Cardiac muscle cell (in vitro differentiated cells and primary cell): Measurements from ENCODE around the gene ERC1. TPM values are rescaled to one million over a fixed set of nuclear protein-coding genes. Genes with fewer than 3 reads are reported as not detected.

Experiments used
- DNase-seq, 2 donors: peaks; one replicate each; pipeline versions ENCODE4 v3.0.0 to v3.0.0-alpha.2; 2010 to 2017; ENCODE audit warnings: low read depth in 1 of 2, low spot score in 1 of 2
- H3K27ac ChIP-seq: fragments of 200-600 bp; sonication (generic); 2 replicates; pipeline ENCODE4 v1.5.1; 2016
- H3K27me3 ChIP-seq: fragments of 200-600 bp; sonication (generic); 2 replicates; pipeline ENCODE4 v1.6.0; 2016; ENCODE audit warnings: control low read depth
- H3K36me3 ChIP-seq: fragments of 200-600 bp; sonication (generic); 2 replicates; pipeline ENCODE4 v1.5.1; 2016; ENCODE audit warnings: control low read depth
- H3K4me1 ChIP-seq: fragments of 200-600 bp; sonication (generic); 2 replicates; pipeline ENCODE4 v1.8.1; 2017; ENCODE audit warnings: low read depth, mild to moderate bottlenecking, mixed run types
- H3K4me3 ChIP-seq: fragments of 200-600 bp; sonication (generic); 2 replicates; pipeline ENCODE4 v1.5.1; 2016; ENCODE audit warnings: mild to moderate bottlenecking
- H3K9me3 ChIP-seq: fragments of 200-600 bp; sonication (generic); 2 replicates; pipeline ENCODE4 v1.5.1; 2017; ENCODE audit warnings: low read depth, mild to moderate bottlenecking, control low read depth
- CTCF ChIP-seq: IDR thresholded peaks from 2 replicates; pipeline ENCODE4 v1.5.1; 2012; ENCODE audit warnings: low read depth, mild to moderate bottlenecking, low read length
- polyA plus RNA-seq: library from polyadenylated mRNA; unstranded; fragments of >200 nt; fragmentation: Nextera tagmentation; extraction: Ambion mirVana; gene quantifications from 2 replicates; pipeline ENCODE4 v1.2.1, GENCODE V29; 2016
- total RNA-seq: library from RNA; depleted of rRNA; stranded (reverse); fragments of >200 nt; gene quantifications from 2 replicates; pipeline ENCODE4 v1.2.3, GENCODE V29; 2016

ERC1 gene
- total and polyA plus RNA-seq, 2 experiments from 2014 or later: 34.1 to 46.3 TPM

- peak in 1 of 2 donors; percentile 10 for DNase-seq
- Histone ChIP-seq H3K9me3 (no peaks in the 10 kb centered on the region), H3K4me3 (no peak overlapping the region), H3K27ac (no peak overlapping the region), H3K36me3 (no peaks in the 10 kb centered on the region), H3K4me1 (peaks cover 8% of the 10 kb centered on the region), H3K27me3 (no peaks in the 10 kb centered on the region)
- no peak for TF ChIP-seq CTCF
These were observed 407.6 kb downstream of the ERC1 start for GRCh38 chr12:1398673-1399072.

GRCh38 chr12:1401891-1402290 lies 410.9 kb downstream of the ERC1 start:
- H3K27ac ChIP-seq: no peak overlapping the region
- H3K36me3 ChIP-seq: no peaks in the 10 kb centered on the region
- no peaks in the 10 kb centered on the region for H3K9me3 ChIP-seq
- no peak for DNase-seq
- no peaks in the 10 kb centered on the region for H3K27me3 ChIP-seq
- H3K4me1 ChIP-seq: peaks cover 12% of the 10 kb centered on the region
- TF ChIP-seq CTCF: no peak
- H3K4me3 ChIP-seq: no peak overlapping the region

- Histone ChIP-seq H3K27ac (peak overlapping the region; percentile 34), H3K4me1 (peaks cover 12% of the 10 kb centered on the region), H3K9me3 (no peaks in the 10 kb centered on the region), H3K4me3 (no peak overlapping the region), H3K36me3 (peaks cover 7% of the 10 kb centered on the region), H3K27me3 (no peaks in the 10 kb centered on the region)
- no peak for DNase-seq
- no peak for TF ChIP-seq CTCF
These were observed 412.4 kb downstream of the ERC1 start for GRCh38 chr12:1403417-1403816.

- TF ChIP-seq CTCF: no peak
- Histone ChIP-seq H3K4me1 (peaks cover 12% of the 10 kb centered on the region), H3K27ac (no peak overlapping the region), H3K36me3 (peaks cover 10% of the 10 kb centered on the region), H3K4me3 (no peak overlapping the region), H3K9me3 (no peaks in the 10 kb centered on the region), H3K27me3 (no peaks in the 10 kb centered on the region)
- no peak for DNase-seq
These were observed 414.6 kb downstream of the ERC1 start for GRCh38 chr12:1405619-1406018.

- Histone ChIP-seq H3K27ac (no peak overlapping the region), H3K36me3 (peaks cover 10% of the 10 kb centered on the region)
These were observed 419.8 kb downstream of the ERC1 start for GRCh38 chr12:1410794-1411193.

More at GRCh38 chr12:1410794-1411193, 419.8 kb downstream of the ERC1 start:
- H3K9me3 ChIP-seq: no peaks in the 10 kb centered on the region
- no peaks in the 10 kb centered on the region for H3K4me1 ChIP-seq
- no peaks in the 10 kb centered on the region for H3K27me3 ChIP-seq
- TF ChIP-seq CTCF: no peak
- DNase-seq: no peak
- no peak overlapping the region for H3K4me3 ChIP-seq
